Fibroblast of the conjunctiva (primary cell): ENCODE data around the gene SEMA7A.

Experiments used
- DNase-seq: peaks from one replicate; pipeline ENCODE4 v3.0.0-alpha.2; 2010; ENCODE audit warnings: low read depth

Gene SEMA7A

GRCh38 chr15:74387141-74387541 lies 46.6 kb downstream of the SEMA7A start:
- no peak for DNase-seq

DNA sequence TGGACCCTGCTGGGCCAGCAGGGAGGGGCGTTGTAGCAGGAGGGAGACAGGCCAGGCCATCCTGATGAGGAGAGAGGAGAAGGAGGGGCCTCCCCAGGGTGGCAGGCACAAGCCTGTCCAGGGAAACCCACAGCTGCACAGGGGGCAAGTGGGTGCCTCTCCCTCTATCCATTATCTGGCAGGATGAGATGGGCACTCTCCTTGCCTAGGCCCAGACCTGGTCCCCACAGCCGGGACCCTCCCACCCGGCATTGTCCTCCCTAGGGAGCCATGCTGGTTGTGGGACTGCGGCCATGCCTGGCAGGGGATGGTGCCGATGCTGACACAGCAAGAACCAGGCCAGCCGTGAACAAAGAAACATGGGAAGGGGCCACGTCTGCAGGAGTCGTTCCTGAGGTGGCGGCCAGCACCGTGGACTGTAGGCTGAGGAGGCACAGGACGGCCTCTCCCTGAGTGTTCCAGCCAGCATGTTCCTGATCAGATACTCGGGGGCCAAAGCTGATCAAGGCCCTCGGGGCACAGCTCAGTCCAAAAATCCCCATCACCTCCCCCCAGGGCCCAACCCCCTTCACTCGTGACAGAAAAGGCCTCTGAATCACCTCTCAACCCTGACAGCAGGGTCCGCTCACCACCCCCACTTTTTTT lies 47.1 kb downstream of the SEMA7A start:
- DNase-seq: no peak

DNA sequence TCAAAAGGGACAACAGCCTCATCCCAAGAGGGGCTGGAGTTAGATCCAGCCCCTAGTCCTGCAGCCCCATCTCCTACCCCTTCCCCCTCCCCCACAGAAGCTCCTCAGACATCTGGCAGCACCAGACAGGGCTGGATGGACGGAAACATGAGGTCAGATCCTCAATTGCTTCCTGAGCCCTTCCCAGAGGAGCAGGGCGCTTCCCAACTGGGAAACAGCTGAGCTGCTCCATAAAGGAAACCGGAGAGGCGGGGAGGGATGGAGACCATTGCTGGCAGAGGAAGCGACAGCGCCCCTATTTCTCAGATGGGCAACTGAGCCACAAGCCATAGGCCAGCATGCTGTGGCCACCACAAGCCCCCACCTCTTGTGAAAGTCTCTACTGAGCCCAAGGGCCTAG lies 48.0 kb downstream of the SEMA7A start:
- no peak for DNase-seq

DNA sequence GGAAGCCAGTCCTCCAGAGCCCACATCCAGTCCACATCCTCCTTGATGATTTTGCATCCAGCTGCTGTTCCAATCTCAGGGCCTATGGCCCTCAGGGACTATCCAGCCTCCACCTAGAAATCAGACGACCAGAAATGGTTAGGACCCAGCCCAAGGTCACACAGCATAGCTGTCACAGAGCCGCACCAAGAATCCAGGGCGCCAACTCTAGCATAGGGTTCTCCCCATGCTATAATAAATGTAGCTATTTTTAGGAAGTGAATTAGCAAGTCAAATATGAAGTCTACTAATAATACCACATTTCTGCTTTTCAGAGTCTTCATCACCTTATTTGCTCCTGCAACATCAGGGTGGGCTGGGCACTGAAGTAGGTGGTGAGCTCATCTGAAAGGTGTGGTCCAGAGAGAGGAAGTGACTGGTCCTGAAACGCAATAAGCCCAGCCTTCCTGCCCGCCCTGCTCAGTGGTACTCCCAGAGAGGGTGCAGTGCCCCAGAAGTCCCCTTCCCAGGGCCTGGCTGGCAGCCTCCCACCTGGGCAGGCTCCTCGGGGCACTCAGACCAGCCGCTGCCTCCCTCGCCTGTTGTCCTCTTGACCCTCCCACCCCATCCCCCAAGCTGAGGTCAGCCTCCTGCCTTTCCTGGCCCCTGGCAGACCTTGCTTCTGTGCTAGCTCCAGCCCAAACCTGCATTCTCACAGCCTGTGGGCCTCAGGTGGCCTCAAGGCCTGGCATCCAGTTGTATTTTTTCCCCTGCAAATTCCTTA lies 48.7 kb downstream of the SEMA7A start:
- DNase-seq: no peak

GRCh38 chr15:74384566-74384880 lies 49.2 kb downstream of the SEMA7A start:
- no peak for DNase-seq

GRCh38 chr15:74383695-74384565 lies 49.8 kb downstream of the SEMA7A start:
- no peak for DNase-seq

DNA sequence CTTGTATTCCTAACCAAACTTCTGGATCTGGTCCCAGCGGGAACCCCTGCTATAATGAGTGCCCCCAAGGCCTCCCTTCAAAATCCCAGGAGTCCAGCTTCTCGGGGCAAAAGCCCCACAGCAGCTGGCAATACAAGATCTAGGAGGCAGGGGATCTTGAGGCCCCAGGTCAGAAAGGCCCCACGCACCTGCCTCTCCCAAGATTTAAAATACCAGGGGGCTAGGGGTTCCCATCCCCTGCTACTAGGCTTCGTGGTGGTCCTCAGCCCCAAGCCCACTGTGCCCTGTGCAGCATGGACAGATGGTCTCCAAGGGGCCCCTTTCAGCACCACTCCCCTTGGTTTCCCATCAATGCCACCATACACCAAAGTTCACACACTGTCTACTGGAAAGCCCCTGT lies 50.5 kb downstream of the SEMA7A start:
- no peak for DNase-seq

DNA sequence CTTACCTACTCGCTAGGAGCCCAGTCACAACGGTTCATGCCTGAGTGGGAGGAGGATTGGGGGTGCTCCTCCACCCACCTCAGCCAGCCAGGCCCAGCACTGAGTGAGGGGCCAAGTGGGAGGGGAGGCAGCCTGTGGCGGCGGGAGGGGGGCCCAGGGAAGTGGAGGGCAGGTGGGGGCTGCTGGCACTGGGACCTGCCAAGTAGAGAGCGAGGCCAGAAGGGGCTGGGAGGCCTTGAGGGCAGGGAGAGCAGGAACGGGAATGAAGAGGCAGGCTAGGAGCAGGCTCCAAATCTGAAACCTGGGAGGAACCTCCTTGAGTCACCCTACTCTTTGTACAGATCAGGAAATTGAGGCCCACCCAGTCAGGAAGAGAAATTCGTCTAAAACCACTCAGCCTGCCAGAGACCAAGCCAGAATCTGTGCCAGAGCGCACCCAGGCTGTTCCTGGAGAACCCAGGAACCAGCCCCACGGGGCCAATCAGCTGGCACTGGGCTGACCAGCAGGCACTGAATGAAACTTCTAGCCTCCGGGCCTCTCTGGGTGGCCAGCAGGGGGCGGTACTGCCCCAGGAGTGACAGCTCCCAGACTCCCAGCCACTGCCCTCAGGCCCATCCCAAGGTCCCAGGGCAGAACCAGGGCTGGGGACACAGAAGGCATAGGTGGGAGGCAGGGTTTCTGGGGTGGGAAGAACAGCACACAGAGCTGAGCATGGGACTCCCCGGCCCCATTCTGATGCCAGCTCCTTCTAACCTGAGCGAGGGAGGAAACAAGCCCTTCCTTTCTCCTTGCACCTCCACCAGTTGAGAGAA lies 51.5 kb downstream of the SEMA7A start:
- DNase-seq: peak; percentile 60

DNA sequence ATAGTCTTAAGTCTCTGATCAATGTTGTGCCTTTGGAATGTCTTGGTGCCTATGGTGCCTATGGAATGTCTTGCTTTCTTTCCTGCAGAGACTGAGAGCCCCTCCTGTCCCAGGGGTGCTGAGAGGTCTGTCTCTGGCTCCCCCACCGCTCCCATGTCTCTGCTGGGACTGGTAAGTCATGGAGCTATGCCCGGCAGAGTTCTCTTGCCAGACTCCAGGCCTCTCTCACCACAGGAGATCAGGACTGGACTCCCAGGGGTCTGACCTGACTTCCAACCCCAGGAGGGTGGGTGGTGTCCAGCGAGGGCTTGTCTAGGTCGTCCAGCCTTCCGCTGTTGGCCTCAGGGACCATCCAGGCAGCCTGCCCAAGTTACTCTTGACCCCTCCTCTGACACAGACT lies 52.3 kb downstream of the SEMA7A start:
- no peak for DNase-seq

- no peak for DNase-seq
Measured at GRCh38 chr15:74381190-74381453, 52.6 kb downstream of the SEMA7A start.

DNA sequence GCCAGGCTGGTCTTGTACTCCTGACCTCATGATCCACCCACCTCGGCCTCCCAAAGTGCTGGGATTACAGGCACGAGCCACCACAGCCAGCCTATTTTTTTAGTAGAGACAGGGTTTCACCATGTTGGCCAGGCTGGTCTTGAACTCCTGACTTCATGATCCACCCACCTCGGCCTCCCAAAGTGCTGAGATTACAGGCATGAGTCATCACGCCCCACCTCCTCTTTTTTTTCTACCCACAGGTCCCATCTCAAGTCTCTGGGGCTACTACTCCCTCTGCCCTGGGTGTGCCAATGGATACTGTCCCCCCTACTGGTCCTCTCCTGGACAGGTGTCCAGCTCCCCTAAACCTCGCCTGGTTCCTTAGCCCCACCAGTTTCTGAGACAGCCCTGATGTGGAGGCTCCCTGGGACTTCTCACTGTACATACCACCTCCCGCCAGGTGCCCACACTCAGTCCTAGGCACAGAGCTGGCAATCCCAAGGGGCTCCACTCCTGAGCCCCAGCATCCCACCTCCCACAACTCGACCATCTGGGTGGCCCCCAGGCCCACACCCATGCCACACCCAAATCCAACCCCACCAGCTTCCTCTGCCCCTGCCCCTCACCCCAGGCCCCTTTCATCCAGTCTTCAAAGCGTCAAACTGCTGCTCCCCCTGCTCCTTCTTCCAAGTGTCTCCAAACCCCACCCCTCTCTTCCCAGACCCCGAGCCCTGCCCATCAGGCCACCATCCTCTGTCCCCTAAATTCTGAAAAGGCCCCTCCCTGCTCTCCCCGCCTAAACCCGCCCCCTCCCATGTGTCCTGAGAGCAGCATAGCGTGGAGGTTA lies 53.2 kb downstream of the SEMA7A start:
- no peak for DNase-seq

DNA sequence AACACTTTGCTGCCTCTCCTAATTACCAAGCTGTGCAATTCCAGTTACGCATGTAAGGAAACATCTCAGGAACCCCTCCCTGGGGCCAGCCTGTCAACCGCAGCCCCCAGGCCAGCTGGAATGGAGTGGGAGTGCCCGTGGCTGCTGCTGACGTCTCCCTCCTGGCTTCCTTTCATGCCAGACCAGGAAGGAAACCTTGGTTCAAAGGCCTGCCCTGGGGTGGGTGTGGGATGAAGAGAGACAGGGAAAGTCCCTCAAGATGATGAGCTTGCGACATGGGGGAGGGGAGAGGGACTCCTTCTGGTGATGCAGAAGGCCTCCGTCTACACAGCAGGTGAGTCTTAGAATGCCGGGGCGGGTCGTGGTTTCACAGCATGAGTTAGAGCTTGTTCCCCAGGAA lies 54.9 kb downstream of the SEMA7A start:
- no peak for DNase-seq

DNA sequence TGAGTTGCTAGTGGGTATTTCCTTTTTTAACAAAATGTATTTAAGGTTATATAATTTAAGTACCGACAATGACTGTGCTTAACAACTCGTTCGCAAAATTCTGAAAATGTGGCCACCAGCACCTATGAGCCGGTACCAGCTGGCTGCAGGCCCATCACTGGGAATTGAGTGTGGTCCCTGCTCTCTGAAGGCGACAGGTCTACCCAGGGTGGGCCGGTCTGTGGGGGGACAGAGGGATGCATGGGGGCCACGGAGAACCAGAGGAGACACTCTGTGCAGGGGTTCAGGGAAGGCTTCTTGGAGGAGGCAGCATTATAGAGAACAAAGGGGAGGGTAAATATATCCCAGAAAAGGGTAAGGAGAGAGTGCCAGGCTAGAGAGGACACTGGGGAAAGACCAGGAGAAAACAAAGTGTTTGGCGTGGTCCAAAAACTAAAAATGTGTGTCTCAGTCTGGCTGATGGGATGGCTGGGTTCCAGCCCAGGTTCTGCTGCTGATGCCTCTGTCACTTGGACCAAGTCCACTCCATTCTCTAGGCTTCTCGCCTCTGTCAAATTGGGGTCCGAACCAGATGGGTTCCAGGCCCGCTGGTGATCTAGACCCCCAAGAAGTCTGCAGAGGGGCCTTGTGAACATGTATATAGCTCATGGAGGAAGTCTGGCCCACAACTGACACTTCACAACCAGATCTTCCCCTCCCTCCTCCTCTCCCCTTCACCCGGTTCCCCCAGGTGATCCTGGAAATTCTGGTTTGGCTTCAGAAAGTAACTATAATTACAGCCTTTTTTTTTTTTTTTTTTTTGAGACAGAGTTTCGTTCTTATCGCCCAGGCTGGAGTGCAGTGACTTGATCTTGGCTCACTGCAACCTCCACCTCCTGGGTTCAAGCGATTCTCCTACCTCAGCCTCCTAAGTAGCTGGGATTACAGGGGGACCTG lies 55.7 kb downstream of the SEMA7A start:
- DNase-seq: no peak

GRCh38 chr15:74376825-74377581 lies 56.8 kb downstream of the SEMA7A start:
- no peak for DNase-seq

DNA sequence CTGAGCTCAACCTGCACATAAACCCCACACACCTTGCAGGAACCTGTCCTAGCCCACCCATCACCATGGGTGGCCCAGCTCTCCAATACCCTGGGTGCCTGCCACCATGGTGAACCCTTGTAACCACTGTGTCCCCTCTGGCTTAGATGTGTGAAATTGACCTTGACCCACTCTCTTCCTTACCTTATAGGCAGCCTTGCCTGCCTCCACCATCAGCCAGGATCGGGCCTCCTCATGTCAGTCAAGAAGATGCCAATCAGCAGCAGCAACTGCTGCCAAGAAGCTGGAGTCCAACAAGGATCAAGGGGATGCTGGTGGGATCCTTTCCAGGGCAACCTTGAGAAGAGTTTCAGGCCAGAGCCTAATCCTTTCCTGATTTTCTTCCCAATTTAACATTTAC lies 57.5 kb downstream of the SEMA7A start:
- no peak for DNase-seq

- DNase-seq: peak; percentile 72
Measured at GRCh38 chr15:74375303-74375693, 58.5 kb downstream of the SEMA7A start.

DNA sequence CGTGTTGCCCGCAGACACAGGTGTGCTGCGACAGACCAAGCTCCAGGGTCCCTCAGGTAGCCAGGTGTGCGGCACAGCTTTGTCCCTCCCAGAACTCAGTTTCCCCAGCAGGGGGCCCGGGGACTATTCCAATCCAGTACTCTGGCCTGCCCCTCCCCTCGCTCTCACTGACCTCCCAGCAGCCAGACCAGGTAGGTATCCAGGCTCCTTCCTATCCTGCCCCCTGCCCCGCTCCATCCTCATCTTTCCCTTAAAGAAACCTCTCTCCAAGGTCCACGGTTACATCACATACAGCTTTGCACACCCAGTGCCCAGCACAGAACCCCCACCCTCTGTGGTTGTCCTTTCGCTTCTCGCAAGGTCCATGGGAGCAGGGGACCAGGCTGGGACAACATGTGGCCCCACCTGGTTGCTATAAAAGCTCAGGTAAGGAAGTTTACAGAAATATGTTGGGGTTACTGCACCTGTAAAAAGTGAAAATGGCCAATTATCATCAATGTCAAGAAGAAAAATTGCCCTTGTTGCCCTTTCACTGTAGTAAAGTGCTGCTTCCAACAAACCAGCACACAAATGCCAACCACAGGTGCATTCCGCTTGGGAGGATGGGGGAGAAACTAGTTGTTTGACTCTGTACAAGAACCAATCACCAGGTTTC lies 59.0 kb downstream of the SEMA7A start:
- DNase-seq: no peak

- peak; percentile 49 for DNase-seq
Measured at GRCh38 chr15:74373731-74374647, 59.8 kb downstream of the SEMA7A start.
